HCT116 (cell line): ENCODE measurements around the gene LYPD3. TPM values are rescaled to one million over a fixed set of nuclear protein-coding genes. Genes with fewer than 3 reads are reported as not detected.
A peak's percentile ranks its signal among the peaks of the same experiment; 100 is the strongest.

Source experiments
- ATAC-seq: fragments of 200-7000 bp; cut with Tn5 transposase; 2 replicates; pipeline ENCODE4 v1.9.1; 2020; ENCODE audit warnings: mild to moderate bottlenecking, moderate library complexity
- BruUV-seq: library from RNA; stranded (reverse); fragments of 400-500 nt; replicated peaks from 2 replicates; lab custom pipeline; 2021; lab: Mats Ljungman, UMichigan
- CTCF ChIA-PET: fragments of 300-600 bp; sonication (Branson Sonifier 250); formaldehyde crosslinking; loops from one replicate; lab custom pipeline; 2021; ENCODE audit warnings: antibody characterized with exemption; lab: Charles Lee
- POLR2A ChIA-PET: fragments of 300-600, 350-600 bp; sonication (Branson Sonifier 250); formaldehyde crosslinking; loops from one replicate; lab custom pipeline; 2021; ENCODE audit warnings: antibody characterized with exemption; lab: Charles Lee
- RAD21 ChIA-PET, 2 experiments: fragments of 300-600 bp; sonication (Branson Sonifier 250); formaldehyde crosslinking; loops; one replicate each; lab custom pipeline; 2023; ENCODE audit warnings: low total read pairs in 2 of 2; ENCODE audit not compliant: uncharacterized antibody in 2 of 2, unreplicated experiment in 2 of 2, low non-redundant PET in 1 of 2; lab: Charles Lee
- DNase-seq: peaks from one replicate; pipeline ENCODE4 v3.0.0-alpha.2; 2010; ENCODE audit warnings: low read depth, low spot score
- H2AFZ ChIP-seq: fragments of 200-600 bp; shearing (Covaris generic), sonication (generic); 2 replicates; pipeline ENCODE4 v1.6.1; 2017; ENCODE audit warnings: low read depth, mixed run types, mixed read lengths, antibody characterized with exemption, low read length; ENCODE audit not compliant: poor library complexity, severe bottlenecking
- H3K27ac ChIP-seq: 2 replicates; pipeline ENCODE4 v1.5.1; 2012; ENCODE audit warnings: low read depth, low read length
- H3K27me3 ChIP-seq: fragments of 200-600 bp; sonication (generic); 2 replicates; pipeline ENCODE4 v1.6.1; 2016; ENCODE audit warnings: mixed run types, low read length, mixed read lengths; ENCODE audit not compliant: insufficient read depth
- H3K36me3 ChIP-seq, 2 experiments: fragments of 200-500 bp in 1 of 2; fragments of 200-600 bp in 1 of 2; sonication (Bioruptor generic) in 1 of 2; sonication (generic) in 1 of 2; 2 replicates each; pipeline versions ENCODE4 v1.5.1 to v1.6.1; 2014 to 2016; ENCODE audit warnings: low read length in 2 of 2, inconsistent platforms in 1 of 2, mixed read lengths in 1 of 2, mixed run types in 1 of 2; ENCODE audit not compliant: insufficient read depth in 2 of 2, control insufficient read depth in 1 of 2
- H3K4me1 ChIP-seq, 2 experiments: fragments of 200-600 bp in 1 of 2; sonication (generic) in 1 of 2; 2 replicates each; pipeline versions ENCODE4 v1.5.1 to v1.6.1; 2012 to 2017; ENCODE audit warnings: low read length in 2 of 2, inconsistent platforms in 1 of 2, mild to moderate bottlenecking in 1 of 2, mixed read lengths in 1 of 2, mixed run types in 1 of 2, moderate library complexity in 1 of 2; ENCODE audit not compliant: insufficient read depth in 2 of 2, control insufficient read depth in 1 of 2
- H3K4me2 ChIP-seq: fragments of 200-600 bp; sonication (generic); 2 replicates; pipeline ENCODE4 v1.6.1; 2017; ENCODE audit warnings: mixed run types, low read length, mixed read lengths
- H3K4me3 ChIP-seq, 2 experiments: fragments of 200-600 bp in 1 of 2; sonication (generic) in 1 of 2; replicated peaks in 1 of 2; 2 replicates each; pipeline ENCODE4 v1.5.1; 2011 to 2016; ENCODE audit warnings: low read length in 2 of 2, control low read depth in 1 of 2, low read depth in 1 of 2, mild to moderate bottlenecking in 1 of 2, mixed read lengths in 1 of 2, mixed run types in 1 of 2
- H3K79me2 ChIP-seq: fragments of 200-600 bp; sonication (generic); 2 replicates; pipeline ENCODE4 v1.6.1; 2017; ENCODE audit warnings: mild to moderate bottlenecking, mixed run types, low read length, moderate library complexity, mixed read lengths; ENCODE audit not compliant: insufficient read depth
- H3K9ac ChIP-seq: fragments of 200-600 bp; sonication (generic); 2 replicates; pipeline ENCODE4 v1.6.1; 2016; ENCODE audit warnings: low read length, mixed read lengths
- H3K9me2 ChIP-seq: fragments of 200-600 bp; sonication (generic), shearing (Covaris generic); 2 replicates; pipeline ENCODE4 v1.6.1; 2017; ENCODE audit warnings: mixed run types, mild to moderate bottlenecking, moderate library complexity; ENCODE audit not compliant: insufficient read depth
- H3K9me3 ChIP-seq, 2 experiments: fragments of 200-500 bp in 1 of 2; fragments of 200-600 bp in 1 of 2; sonication (Bioruptor generic) in 1 of 2; sonication (generic) in 1 of 2; 2 replicates each; pipeline ENCODE4 v1.6.1; 2014 to 2017; ENCODE audit warnings: low read length in 2 of 2, mixed read lengths in 2 of 2, inconsistent platforms in 1 of 2, low read depth in 1 of 2, mild to moderate bottlenecking in 1 of 2, mixed run types in 1 of 2, moderate library complexity in 1 of 2; ENCODE audit not compliant: control insufficient read depth in 1 of 2, insufficient read depth in 1 of 2
- H4K20me1 ChIP-seq: fragments of 200-600 bp; sonication (generic), shearing (Covaris generic); 2 replicates; pipeline ENCODE4 v1.6.1; 2017; ENCODE audit warnings: mixed run types, mild to moderate bottlenecking, moderate library complexity; ENCODE audit not compliant: insufficient read depth
- CBX3 ChIP-seq: IDR thresholded peaks from 2 replicates; pipeline ENCODE4 v1.6.1; 2012; ENCODE audit warnings: low read depth
- CEBPB ChIP-seq: IDR thresholded peaks from 2 replicates; pipeline ENCODE4 v1.6.1; 2012; ENCODE audit warnings: low read depth
- EZH2 ChIP-seq: fragments of 200-600 bp; sonication (generic); IDR thresholded peaks from 2 replicates; pipeline ENCODE4 v1.6.1; 2017; ENCODE audit warnings: antibody characterized with exemption, mixed run types
- EZH2phosphoT487 ChIP-seq: fragments of 200-600 bp; IDR thresholded peaks from 2 replicates; pipeline ENCODE4 v1.6.1; 2018; ENCODE audit warnings: antibody characterized with exemption, borderline replicate concordance
- FOSL1 ChIP-seq: IDR thresholded peaks from 2 replicates; pipeline ENCODE4 v1.6.1; 2012; ENCODE audit warnings: low read depth
- JUND ChIP-seq: IDR thresholded peaks from 2 replicates; pipeline ENCODE4 v1.6.1; 2012
- POLR2A ChIP-seq: IDR thresholded peaks from 2 replicates; pipeline ENCODE4 v1.7.0; 2011; ENCODE audit warnings: borderline replicate concordance; ENCODE audit not compliant: insufficient read depth, insufficient read length; ENCODE audit errors: extremely low read depth
- POLR2AphosphoS5 ChIP-seq: IDR thresholded peaks from 2 replicates; pipeline ENCODE4 v1.6.1; 2011; ENCODE audit warnings: mild to moderate bottlenecking, low read depth, low read length, moderate library complexity
- RAD21 ChIP-seq: IDR thresholded peaks from 2 replicates; pipeline ENCODE4 v1.6.1; 2012; ENCODE audit warnings: low read depth, mild to moderate bottlenecking
- SIN3A ChIP-seq: IDR thresholded peaks from 2 replicates; pipeline ENCODE4 v1.6.1; 2012; ENCODE audit warnings: low read depth
- SP1 ChIP-seq: IDR thresholded peaks from 2 replicates; pipeline ENCODE4 v1.6.1; 2012; ENCODE audit warnings: low read depth
- SRF ChIP-seq: IDR thresholded peaks from 2 replicates; pipeline ENCODE4 v1.6.1; 2012; ENCODE audit warnings: low read depth
- TCF7L2 ChIP-seq: IDR thresholded peaks from 2 replicates; pipeline ENCODE4 v1.7.0; 2011; ENCODE audit warnings: borderline replicate concordance, inconsistent platforms; ENCODE audit not compliant: insufficient read depth, insufficient read length; ENCODE audit errors: extremely low read depth
- YY1 ChIP-seq: IDR thresholded peaks from 2 replicates; pipeline ENCODE4 v1.6.1; 2011; ENCODE audit warnings: low read length, low read depth, moderate library complexity, mild to moderate bottlenecking; ENCODE audit not compliant: insufficient replicate concordance; ENCODE audit errors: extremely low read depth
- ZBTB33 ChIP-seq: IDR thresholded peaks from 2 replicates; pipeline ENCODE4 v1.6.1; 2011; ENCODE audit warnings: mild to moderate bottlenecking, low read length, moderate library complexity; ENCODE audit not compliant: insufficient replicate concordance; ENCODE audit errors: extremely low read depth
- ZFX ChIP-seq: fragments of 450-650 bp; IDR thresholded peaks from 2 replicates; pipeline ENCODE4 v1.6.1; 2017
- ZNF274 ChIP-seq: fragments of 200-500 bp; sonication (Bioruptor generic); IDR thresholded peaks from 2 replicates; pipeline ENCODE4 v1.6.1; 2014; ENCODE audit warnings: mild to moderate bottlenecking, low read depth, low read length, inconsistent platforms
- intact Hi-C: fragments of 100-400 bp; cut with micrococcal nuclease; formaldehyde crosslinking; loops from 2 replicates; pipeline ENCODE4 v1.10.0; 2022
- total RNA-seq: library from RNA; stranded (reverse); gene quantifications from one replicate; pipeline ENCODE4 v1.2.1, GENCODE V29; 2021; ENCODE audit not compliant: unreplicated experiment
- TF ChIP-seq, protein P1 (sequence below): IDR thresholded peaks from 2 replicates; pipeline ENCODE4 v1.6.1; 2012; ENCODE audit warnings: low read depth
- TF ChIP-seq, protein P2 (sequence below), 3 experiments: fragments of 200-600 bp in 1 of 3; sonication (generic) in 1 of 3; IDR thresholded peaks in 2 of 3; conservative IDR thresholded peaks in 1 of 3; 2 replicates each; pipeline ENCODE4 v1.5.1; 2012 to 2017; ENCODE audit warnings: low read depth in 2 of 3, low read length in 2 of 3, antibody characterized with exemption in 1 of 3, borderline replicate concordance in 1 of 3, control low read depth in 1 of 3, mild to moderate bottlenecking in 1 of 3, mixed read lengths in 1 of 3, mixed run types in 1 of 3, moderate library complexity in 1 of 3; ENCODE audit not compliant: insufficient read depth in 1 of 3
- TF ChIP-seq, protein P3 (sequence below): IDR thresholded peaks from 2 replicates; pipeline ENCODE4 v1.6.1; 2012

LYPD3 gene
- total RNA-seq, 1 experiment from 2014 or later, result 3.6 TPM

DNA sequence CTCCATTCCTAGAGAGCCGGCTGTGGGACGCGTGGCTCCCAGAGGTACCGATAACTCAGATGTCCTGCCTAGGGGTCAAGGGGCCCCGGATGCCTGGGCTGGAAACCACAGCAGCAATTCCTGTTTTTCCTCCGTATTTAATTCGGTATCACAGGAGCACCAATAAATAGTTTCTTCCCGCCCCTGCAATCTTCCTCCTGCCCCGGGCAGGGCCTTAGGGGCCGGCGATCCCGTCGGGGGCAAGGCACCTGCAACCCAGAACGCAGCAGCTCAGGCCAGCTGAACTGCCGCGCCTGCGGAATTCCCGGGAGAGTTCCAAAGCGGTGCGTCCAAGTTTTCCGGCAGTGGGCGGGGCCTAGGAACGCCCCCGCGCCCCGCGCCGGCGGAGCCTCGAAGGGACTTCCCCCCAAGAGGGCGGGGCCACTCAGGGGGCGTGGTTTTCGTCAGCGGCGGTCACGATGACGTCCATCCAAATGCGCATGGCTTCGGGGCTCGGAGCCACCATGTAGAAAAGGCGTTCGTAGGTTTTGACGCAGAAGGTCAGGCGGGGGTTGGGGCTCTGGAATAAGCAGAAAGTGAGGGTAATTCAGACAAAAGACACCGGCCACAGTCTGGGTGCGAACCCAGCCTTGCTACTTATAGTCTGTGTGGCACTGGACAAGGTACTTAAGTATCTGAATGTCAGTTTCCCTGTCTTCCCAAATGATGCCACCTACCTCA, 9.7 kb upstream of the LYPD3 start:
- no peak overlapping the region for H2AFZ ChIP-seq
- BruUV-seq, result no TSS peak
- CTCF ChIA-PET, result interaction anchor here (1.2 kb wide), 1 partner anchor 11 kb away, joined by 4 read pairs; no protein-coding TSS in a partner anchor
- TF ChIP-seq EZH2phosphoT487, result no peak
- TF ChIP-seq, protein P1, sequence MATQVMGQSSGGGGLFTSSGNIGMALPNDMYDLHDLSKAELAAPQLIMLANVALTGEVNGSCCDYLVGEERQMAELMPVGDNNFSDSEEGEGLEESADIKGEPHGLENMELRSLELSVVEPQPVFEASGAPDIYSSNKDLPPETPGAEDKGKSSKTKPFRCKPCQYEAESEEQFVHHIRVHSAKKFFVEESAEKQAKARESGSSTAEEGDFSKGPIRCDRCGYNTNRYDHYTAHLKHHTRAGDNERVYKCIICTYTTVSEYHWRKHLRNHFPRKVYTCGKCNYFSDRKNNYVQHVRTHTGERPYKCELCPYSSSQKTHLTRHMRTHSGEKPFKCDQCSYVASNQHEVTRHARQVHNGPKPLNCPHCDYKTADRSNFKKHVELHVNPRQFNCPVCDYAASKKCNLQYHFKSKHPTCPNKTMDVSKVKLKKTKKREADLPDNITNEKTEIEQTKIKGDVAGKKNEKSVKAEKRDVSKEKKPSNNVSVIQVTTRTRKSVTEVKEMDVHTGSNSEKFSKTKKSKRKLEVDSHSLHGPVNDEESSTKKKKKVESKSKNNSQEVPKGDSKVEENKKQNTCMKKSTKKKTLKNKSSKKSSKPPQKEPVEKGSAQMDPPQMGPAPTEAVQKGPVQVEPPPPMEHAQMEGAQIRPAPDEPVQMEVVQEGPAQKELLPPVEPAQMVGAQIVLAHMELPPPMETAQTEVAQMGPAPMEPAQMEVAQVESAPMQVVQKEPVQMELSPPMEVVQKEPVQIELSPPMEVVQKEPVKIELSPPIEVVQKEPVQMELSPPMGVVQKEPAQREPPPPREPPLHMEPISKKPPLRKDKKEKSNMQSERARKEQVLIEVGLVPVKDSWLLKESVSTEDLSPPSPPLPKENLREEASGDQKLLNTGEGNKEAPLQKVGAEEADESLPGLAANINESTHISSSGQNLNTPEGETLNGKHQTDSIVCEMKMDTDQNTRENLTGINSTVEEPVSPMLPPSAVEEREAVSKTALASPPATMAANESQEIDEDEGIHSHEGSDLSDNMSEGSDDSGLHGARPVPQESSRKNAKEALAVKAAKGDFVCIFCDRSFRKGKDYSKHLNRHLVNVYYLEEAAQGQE, result no peak
- peak; percentile 68 for TF ChIP-seq SP1
- no peak for TF ChIP-seq SRF
- TF ChIP-seq TCF7L2, result peak; percentile 32
- no peak for TF ChIP-seq EZH2
- no peak for TF ChIP-seq FOSL1
- TF ChIP-seq, protein P2, sequence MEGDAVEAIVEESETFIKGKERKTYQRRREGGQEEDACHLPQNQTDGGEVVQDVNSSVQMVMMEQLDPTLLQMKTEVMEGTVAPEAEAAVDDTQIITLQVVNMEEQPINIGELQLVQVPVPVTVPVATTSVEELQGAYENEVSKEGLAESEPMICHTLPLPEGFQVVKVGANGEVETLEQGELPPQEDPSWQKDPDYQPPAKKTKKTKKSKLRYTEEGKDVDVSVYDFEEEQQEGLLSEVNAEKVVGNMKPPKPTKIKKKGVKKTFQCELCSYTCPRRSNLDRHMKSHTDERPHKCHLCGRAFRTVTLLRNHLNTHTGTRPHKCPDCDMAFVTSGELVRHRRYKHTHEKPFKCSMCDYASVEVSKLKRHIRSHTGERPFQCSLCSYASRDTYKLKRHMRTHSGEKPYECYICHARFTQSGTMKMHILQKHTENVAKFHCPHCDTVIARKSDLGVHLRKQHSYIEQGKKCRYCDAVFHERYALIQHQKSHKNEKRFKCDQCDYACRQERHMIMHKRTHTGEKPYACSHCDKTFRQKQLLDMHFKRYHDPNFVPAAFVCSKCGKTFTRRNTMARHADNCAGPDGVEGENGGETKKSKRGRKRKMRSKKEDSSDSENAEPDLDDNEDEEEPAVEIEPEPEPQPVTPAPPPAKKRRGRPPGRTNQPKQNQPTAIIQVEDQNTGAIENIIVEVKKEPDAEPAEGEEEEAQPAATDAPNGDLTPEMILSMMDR (IDR thresholded peaks at IDR 0.05 in 2 of 3, conservative IDR thresholded peaks at IDR 0.05 in 1 of 3; ENCODE audit: borderline replicate concordance in 1 of 3, insufficient read depth in 1 of 3, low read depth in 2 of 3, low read length in 2 of 3), result no peak
- TF ChIP-seq ZBTB33, result peak; percentile 51
- TF ChIP-seq ZFX, result no peak
- TF ChIP-seq POLR2A, result peak; percentile 69
- no peak for TF ChIP-seq JUND
- no peak for TF ChIP-seq RAD21
- no peak for TF ChIP-seq CEBPB
- TF ChIP-seq YY1, result peak; percentile 71
- peak; percentile 76 for TF ChIP-seq POLR2AphosphoS5
- TF ChIP-seq, protein P3, sequence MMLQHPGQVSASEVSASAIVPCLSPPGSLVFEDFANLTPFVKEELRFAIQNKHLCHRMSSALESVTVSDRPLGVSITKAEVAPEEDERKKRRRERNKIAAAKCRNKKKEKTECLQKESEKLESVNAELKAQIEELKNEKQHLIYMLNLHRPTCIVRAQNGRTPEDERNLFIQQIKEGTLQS, result no peak
- TF ChIP-seq SIN3A, result peak; percentile 66; the same call in 1 of the 2 replicates
- no peak for TF ChIP-seq ZNF274
- peak; percentile 62; the same call in 1 of the 2 replicates for TF ChIP-seq CBX3

More for the DNA sequence above, 9.7 kb upstream of the LYPD3 start:
- no peaks in the 10 kb centered on the region for H4K20me1 ChIP-seq
- H3K9ac ChIP-seq, result peak overlapping the region; percentile 62
- no peaks in the 10 kb centered on the region for H3K27me3 ChIP-seq
- ChIA-PET RAD21 (no interaction called here), POLR2A (interaction anchor here (1.0 to 1.4 kb wide), 2 partner anchors 9 to 12 kb away, joined by 3 to 5 read pairs; no protein-coding TSS in a partner anchor)
- H3K27ac ChIP-seq, result peak overlapping the region; percentile 56
- H3K79me2 ChIP-seq, result no peaks in the 10 kb centered on the region
- peak overlapping the region; percentile 45 to 57 for H3K4me3 ChIP-seq
- intact Hi-C loops, result no loop called here
- H3K4me1 ChIP-seq, result peaks cover 11 to 25% of the 10 kb centered on the region in 2 experiments
- H3K9me3 ChIP-seq, result no peaks in the 10 kb centered on the region
- peak; percentile 90 for ATAC-seq
- H3K4me2 ChIP-seq, result peak overlapping the region; percentile 92
- DNase-seq, result peak; percentile 88
- no peaks in the 10 kb centered on the region for H3K9me2 ChIP-seq
- H3K36me3 ChIP-seq, result no peaks in the 10 kb centered on the region
